ENCODE data around the gene PARL.

DNA sequence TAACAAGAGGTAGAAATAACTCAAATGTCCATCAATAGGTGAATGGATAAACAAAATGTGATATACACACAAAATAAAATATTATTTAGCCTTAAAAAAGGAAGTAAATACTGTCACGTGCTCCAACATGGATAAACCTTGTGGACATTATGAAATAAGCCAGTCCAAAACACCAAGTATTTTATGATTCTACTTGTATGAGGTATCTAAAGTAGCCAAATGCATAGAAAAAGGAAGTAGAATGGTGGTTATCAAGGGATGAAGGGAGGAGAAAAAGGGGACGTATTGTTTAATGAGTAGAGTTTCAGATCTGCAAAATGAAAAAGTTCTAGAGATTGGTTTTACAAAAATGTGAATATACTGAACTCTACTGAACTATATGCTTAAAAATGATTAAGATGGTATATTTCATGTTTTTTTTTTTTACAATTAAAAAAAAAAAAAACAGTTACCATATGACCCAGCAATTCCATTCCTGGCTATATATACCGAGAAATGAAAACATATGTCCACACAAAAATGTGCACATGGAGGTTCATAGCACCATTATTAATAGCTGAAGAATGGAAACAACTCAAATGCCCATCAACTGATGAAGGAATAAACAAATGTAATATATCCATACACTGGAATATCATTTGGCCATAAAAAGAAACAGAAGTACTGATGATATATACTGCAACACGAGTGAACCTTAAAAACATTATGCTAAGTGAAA, 30.2 kb downstream of the PARL start:
- TF ChIP-seq EP300 (IDR thresholded peaks at IDR 0.05; ENCODE audit: low read length) (no peak), ZNF717 (CRISPR knock-in tag; IDR thresholded peaks at IDR 0.05) (no peak), ZSCAN29 (IDR thresholded peaks at IDR 0.05) (no peak), SNRNP70 (optimal IDR thresholded peaks at IDR 0.05; ENCODE audit: low read depth, low read length) (no peak), SMAD2 (IDR thresholded peaks at IDR 0.05; ENCODE audit: low read depth, low read length) (no peak), ZFX (CRISPR knock-in tag; IDR thresholded peaks at IDR 0.05) (no peak), FOS (IDR thresholded peaks at IDR 0.05; ENCODE audit: extremely low read depth, insufficient read length) (no peak), ZNF232 (CRISPR knock-in tag; IDR thresholded peaks at IDR 0.05) (no peak)
- TF ChIP-seq, protein P1, sequence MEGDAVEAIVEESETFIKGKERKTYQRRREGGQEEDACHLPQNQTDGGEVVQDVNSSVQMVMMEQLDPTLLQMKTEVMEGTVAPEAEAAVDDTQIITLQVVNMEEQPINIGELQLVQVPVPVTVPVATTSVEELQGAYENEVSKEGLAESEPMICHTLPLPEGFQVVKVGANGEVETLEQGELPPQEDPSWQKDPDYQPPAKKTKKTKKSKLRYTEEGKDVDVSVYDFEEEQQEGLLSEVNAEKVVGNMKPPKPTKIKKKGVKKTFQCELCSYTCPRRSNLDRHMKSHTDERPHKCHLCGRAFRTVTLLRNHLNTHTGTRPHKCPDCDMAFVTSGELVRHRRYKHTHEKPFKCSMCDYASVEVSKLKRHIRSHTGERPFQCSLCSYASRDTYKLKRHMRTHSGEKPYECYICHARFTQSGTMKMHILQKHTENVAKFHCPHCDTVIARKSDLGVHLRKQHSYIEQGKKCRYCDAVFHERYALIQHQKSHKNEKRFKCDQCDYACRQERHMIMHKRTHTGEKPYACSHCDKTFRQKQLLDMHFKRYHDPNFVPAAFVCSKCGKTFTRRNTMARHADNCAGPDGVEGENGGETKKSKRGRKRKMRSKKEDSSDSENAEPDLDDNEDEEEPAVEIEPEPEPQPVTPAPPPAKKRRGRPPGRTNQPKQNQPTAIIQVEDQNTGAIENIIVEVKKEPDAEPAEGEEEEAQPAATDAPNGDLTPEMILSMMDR (IDR thresholded peaks at IDR 0.05 in 2 of 3, conservative IDR thresholded peaks at IDR 0.05 in 1 of 3; ENCODE audit: insufficient read depth in 2 of 3, low read depth in 1 of 3, low read length in 3 of 3): no peak
